Measurements from ENCODE around the gene RNF34. TPM values are rescaled to one million over a fixed set of nuclear protein-coding genes. Genes with fewer than 3 reads are reported as not detected.

The RNF34 gene
- total and polyA plus RNA-seq, 2 of the 13 experiments (the other 11 are each of a cell fraction or from before 2014, with no cell fraction given) = 36.8 to 53.2 TPM

- TF ChIP-seq BCL6 (CRISPR knock-in tag; IDR thresholded peaks at IDR 0.05) (no peak), SETDB1 (CRISPR knock-in tag; IDR thresholded peaks at IDR 0.05; ENCODE audit: borderline replicate concordance) (no peak), ZNF343 (CRISPR knock-in tag; IDR thresholded peaks at IDR 0.05) (no peak; the same call in 1 of the 2 replicates), SP5 (CRISPR knock-in tag; IDR thresholded peaks at IDR 0.05; ENCODE audit: borderline replicate concordance, low read depth) (peak; percentile 78; the same call in 1 of the 2 replicates), ZSCAN31 (CRISPR knock-in tag; IDR thresholded peaks at IDR 0.05; ENCODE audit: low read depth) (peak; percentile 58; the same call in 1 of the 2 replicates), CBX5 (CRISPR knock-in tag; IDR thresholded peaks at IDR 0.05; ENCODE audit: borderline replicate concordance) (0 out of 2 replicates have a peak, but pooled peaks have one; percentile 60), KDM5B (CRISPR knock-in tag; IDR thresholded peaks at IDR 0.05; ENCODE audit: borderline replicate concordance) (peak; percentile 73; the same call in 1 of the 2 replicates), ZNF614 (CRISPR knock-in tag; IDR thresholded peaks at IDR 0.05; ENCODE audit: borderline replicate concordance) (peak; percentile 92; the same call in 1 of the 2 replicates), ZNF205 (CRISPR knock-in tag; IDR thresholded peaks at IDR 0.05) (0 out of 2 replicates have a peak, but pooled peaks have one; percentile 58), CREB1 (IDR thresholded peaks at IDR 0.05) (peak; percentile 88), CREB1 (CRISPR knock-in tag; IDR thresholded peaks at IDR 0.05) (peak; percentile 94), ZNF121 (CRISPR knock-in tag; IDR thresholded peaks at IDR 0.05) (0 out of 2 replicates have a peak, but pooled peaks have one; percentile 38), ZFP82 (CRISPR knock-in tag; IDR thresholded peaks at IDR 0.05; ENCODE audit: borderline replicate concordance) (peak; percentile 74; the same call in 1 of the 2 replicates), ETS1 (CRISPR knock-in tag; IDR thresholded peaks at IDR 0.05) (no peak), HNRNPL (IDR thresholded peaks at IDR 0.05; ENCODE audit: low read depth, low read length) (peak; percentile 57; the same call in 1 of the 2 replicates), HOXA5 (CRISPR knock-in tag; IDR thresholded peaks at IDR 0.05) (peak; percentile 21; the same call in 1 of the 2 replicates), ZBED4 (CRISPR knock-in tag; IDR thresholded peaks at IDR 0.05; ENCODE audit: borderline replicate concordance) (no peak; the same call in 1 of the 2 replicates), ELF4 (CRISPR knock-in tag; IDR thresholded peaks at IDR 0.05; ENCODE audit: borderline replicate concordance) (peak; percentile 61; the same call in 1 of the 2 replicates), E2F2 (CRISPR knock-in tag; IDR thresholded peaks at IDR 0.05; ENCODE audit: borderline replicate concordance) (no peak), ZNF724P (CRISPR knock-in tag; IDR thresholded peaks at IDR 0.05; ENCODE audit: borderline replicate concordance) (0 out of 2 replicates have a peak, but pooled peaks have one; percentile 24)
Observed at GRCh38 chr12:121351820-121352681, 47.9 kb upstream of the RNF34 start, which contains the start of gene ANAPC5 (continued).
